ENCODE measurements around the gene LARGE2. TPM values are rescaled to one million over a fixed set of nuclear protein-coding genes. Genes with fewer than 3 reads are reported as not detected.
"Not testable (repeated sequence)": the region's sequence is repeated elsewhere in the genome, so short reads cannot be mapped to it uniquely, and the experiment has no call there.

The LARGE2 gene
- total and polyA plus RNA-seq, 2 experiments from 2014 or later: not detected

- no peak overlapping the region for H3K4me2 ChIP-seq (ENCODE audit: unreplicated experiment)
- 83 to 85% methylated on average over 19 of the region's 19 CpGs for WGBS, 2 experiments (ENCODE audit: low coverage in 1 of 2, low lambda C conversion rate in 2 of 2, missing lambda C conversion rate in 2 of 2)
- DNase-seq: no peak
- no peak overlapping the region for H3K27ac ChIP-seq
- no peak overlapping the region for H2AFZ ChIP-seq
- H3K9me2 ChIP-seq (ENCODE audit: insufficient read depth): no peaks in the 10 kb centered on the region
- no peaks in the 10 kb centered on the region for H3K9me3 ChIP-seq (ENCODE audit: low read depth)
- no peak overlapping the region for H3K9ac ChIP-seq
- H4K20me1 ChIP-seq (ENCODE audit: insufficient read depth): no peaks in the 10 kb centered on the region
- H3K79me2 ChIP-seq (ENCODE audit: insufficient read depth): no peaks in the 10 kb centered on the region
- no peaks in the 10 kb centered on the region for H3K27me3 ChIP-seq (replicated peaks; ENCODE audit: insufficient read depth)
- no peaks in the 10 kb centered on the region for H3K4me1 ChIP-seq (ENCODE audit: insufficient read depth)
- H3F3A ChIP-seq (ENCODE audit: insufficient read depth): no peaks in the 10 kb centered on the region
- TF ChIP-seq EZH2phosphoT487 (IDR thresholded peaks at IDR 0.05; ENCODE audit: insufficient read depth, low read depth) (no peak), EZH2 (IDR thresholded peaks at IDR 0.05; ENCODE audit: insufficient read depth, poor library complexity, severe bottlenecking) (no peak)
- H3K4me3 ChIP-seq: no peak overlapping the region
- in situ Hi-C loops (cut with MboI): loop anchor here (10.0 kb wide), 1 partner anchor 60 kb away; the partner anchor contains the start of gene CRY2
- H3K36me3 ChIP-seq (ENCODE audit: low read depth): no peaks in the 10 kb centered on the region
Observed at GRCh38 chr11:45905095-45905494, 17.4 kb upstream of the LARGE2 start.

- H3K4me1 ChIP-seq (ENCODE audit: insufficient read depth): not testable (repeated sequence)
Observed at GRCh38 chr11:45905576-45905975, 16.9 kb upstream of the LARGE2 start.

DNA sequence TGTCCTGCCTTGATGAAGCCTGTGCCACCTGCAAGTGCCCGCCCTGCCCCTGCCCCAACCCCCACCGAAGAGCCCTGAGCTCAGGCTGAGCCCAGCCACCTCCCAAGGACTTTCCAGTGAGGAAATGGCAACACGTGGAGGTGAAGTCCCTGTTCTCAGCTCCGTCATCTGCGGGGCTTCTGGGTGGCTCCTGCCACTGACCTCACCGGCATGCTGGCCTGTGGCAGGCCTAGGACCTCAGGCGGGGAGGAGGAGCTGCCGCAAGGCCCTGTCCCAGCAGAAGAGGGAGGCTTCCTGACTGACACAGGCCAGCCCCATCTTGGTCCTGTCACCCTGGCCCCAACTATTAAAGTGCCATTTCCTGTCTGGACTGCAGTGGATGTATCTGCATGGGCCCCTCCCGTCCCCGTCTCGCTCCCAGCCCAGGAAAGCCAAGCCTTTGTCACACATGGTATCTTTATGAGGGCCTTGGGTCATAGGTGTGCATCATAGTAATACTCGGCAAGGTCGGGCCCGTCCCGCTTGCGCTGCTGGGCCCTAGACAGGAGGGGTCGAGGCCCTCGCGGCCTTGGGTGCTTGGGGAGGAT is 16.3 kb upstream of the LARGE2 start:
- in situ Hi-C loops (cut with MboI): loop anchor here (10.0 kb wide), 1 partner anchor 61 kb away; the partner anchor contains the start of gene CRY2
- H4K20me1 ChIP-seq (ENCODE audit: insufficient read depth): no peaks in the 10 kb centered on the region
- H3K9ac ChIP-seq: no peak overlapping the region
- no peaks in the 10 kb centered on the region for H3K9me3 ChIP-seq (ENCODE audit: low read depth)
- no peaks in the 10 kb centered on the region for H3K27me3 ChIP-seq (replicated peaks; ENCODE audit: insufficient read depth)
- no peaks in the 10 kb centered on the region for H3K9me2 ChIP-seq (ENCODE audit: insufficient read depth)
- TF ChIP-seq EZH2 (IDR thresholded peaks at IDR 0.05; ENCODE audit: insufficient read depth, poor library complexity, severe bottlenecking): no peak
- no peak for TF ChIP-seq EZH2phosphoT487 (IDR thresholded peaks at IDR 0.05; ENCODE audit: insufficient read depth, low read depth)
- H3K4me1 ChIP-seq (ENCODE audit: insufficient read depth): no peaks in the 10 kb centered on the region
- no peak overlapping the region for H3K4me3 ChIP-seq
- no peak for DNase-seq
- H2AFZ ChIP-seq: no peak overlapping the region
- H3K79me2 ChIP-seq (ENCODE audit: insufficient read depth): no peaks in the 10 kb centered on the region
- H3K4me2 ChIP-seq (ENCODE audit: unreplicated experiment): no peak overlapping the region
- H3K27ac ChIP-seq: no peak overlapping the region
- H3K36me3 ChIP-seq (ENCODE audit: low read depth): no peaks in the 10 kb centered on the region
- 76 to 79% methylated on average over 18 to 19 of the region's 19 CpGs for WGBS, 2 experiments (ENCODE audit: low coverage in 1 of 2, low lambda C conversion rate in 2 of 2, missing lambda C conversion rate in 2 of 2)
- no peaks in the 10 kb centered on the region for H3F3A ChIP-seq (ENCODE audit: insufficient read depth)

More at GRCh38 chr11:45905576-45905975, 16.9 kb upstream of the LARGE2 start:
- not testable (repeated sequence) for H3K9me3 ChIP-seq (ENCODE audit: low read depth); H3K9me2 ChIP-seq (ENCODE audit: insufficient read depth); H4K20me1 ChIP-seq (ENCODE audit: insufficient read depth); H3K9ac ChIP-seq; H3K79me2 ChIP-seq (ENCODE audit: insufficient read depth); H3K27me3 ChIP-seq (replicated peaks; ENCODE audit: insufficient read depth); H3K36me3 ChIP-seq (ENCODE audit: low read depth); H3F3A ChIP-seq (ENCODE audit: insufficient read depth); H3K4me2 ChIP-seq (ENCODE audit: unreplicated experiment); H3K4me3 ChIP-seq; H3K27ac ChIP-seq; DNase-seq; H2AFZ ChIP-seq
- 79 to 87% methylated on average over 4 to 6 of the region's 6 CpGs for WGBS, 2 experiments (ENCODE audit: low coverage in 1 of 2, low lambda C conversion rate in 2 of 2, missing lambda C conversion rate in 2 of 2)
- in situ Hi-C loops (cut with MboI): loop anchor here (10.0 kb wide), 1 partner anchor 61 kb away; the partner anchor contains the start of gene CRY2

GRCh38 chr11:45906965-45907611 is 15.4 kb upstream of the LARGE2 start, which contains the start of gene FREY1:
Gene FREY1 (minus strand): TSS chr11:45907271. CDS start chr11:45907245, 26 bp downstream.
- H3K4me3 ChIP-seq: no peak within 1 kb of the TSS
- H3K27me3 ChIP-seq (replicated peaks; ENCODE audit: insufficient read depth): no peaks in the 10 kb centered on the region
- 66 to 70% methylated on average over 18 of the region's 18 CpGs for WGBS, 2 experiments (ENCODE audit: low coverage in 1 of 2, low lambda C conversion rate in 2 of 2, missing lambda C conversion rate in 2 of 2)
- H4K20me1 ChIP-seq (ENCODE audit: insufficient read depth): no peaks in the 10 kb centered on the region
- in situ Hi-C loops (cut with MboI): loop anchor here (10.0 kb wide), 1 partner anchor 62 kb away; the partner anchor contains the start of gene CRY2
- no peak within 1 kb of the TSS for H2AFZ ChIP-seq
- no peaks in the 10 kb centered on the region for H3F3A ChIP-seq (ENCODE audit: insufficient read depth)
- no peaks in the 10 kb centered on the region for H3K79me2 ChIP-seq (ENCODE audit: insufficient read depth)
- H3K9me2 ChIP-seq (ENCODE audit: insufficient read depth): no peaks in the 10 kb centered on the region
- H3K36me3 ChIP-seq (ENCODE audit: low read depth): no peaks in the 10 kb centered on the region
- DNase-seq: peak; percentile 19
- H3K4me2 ChIP-seq (ENCODE audit: unreplicated experiment): no peak within 1 kb of the TSS
- no peak within 1 kb of the TSS for H3K27ac ChIP-seq
- H3K9me3 ChIP-seq (ENCODE audit: low read depth): no peaks in the 10 kb centered on the region
- H3K9ac ChIP-seq: no peak within 1 kb of the TSS
- no peaks in the 10 kb centered on the region for H3K4me1 ChIP-seq (ENCODE audit: insufficient read depth)
- TF ChIP-seq EZH2phosphoT487 (IDR thresholded peaks at IDR 0.05; ENCODE audit: insufficient read depth, low read depth): no peak
- TF ChIP-seq EZH2 (IDR thresholded peaks at IDR 0.05; ENCODE audit: insufficient read depth, poor library complexity, severe bottlenecking): no peak

Measured in GM23248 (cell line).